HG02588 (cell line): ENCODE results near the gene MZT2B.
"Not testable (repeated sequence)": the region's sequence is repeated elsewhere in the genome, so short reads cannot be mapped to it uniquely, and the experiment has no call there.

Experiments used
- ATAC-seq: cut with Tn5 transposase; IDR thresholded peaks from one replicate; pipeline ENCODE4 v1.9.1; 2021; ENCODE audit warnings: mild to moderate bottlenecking, moderate library complexity; ENCODE audit not compliant: unreplicated experiment

MZT2B gene

GRCh38 chr2:130152136-130152815 lies 29.8 kb upstream of the MZT2B start:
- not testable (repeated sequence) for ATAC-seq

GRCh38 chr2:130152816-130153595 lies 29.1 kb upstream of the MZT2B start:
- ATAC-seq: no peak

- not testable (repeated sequence) for ATAC-seq
These were observed 28.2 kb upstream of the MZT2B start for GRCh38 chr2:130153721-130154422.

GRCh38 chr2:130154423-130154770 lies 27.7 kb upstream of the MZT2B start:
- not testable (repeated sequence) for ATAC-seq

- no peak for ATAC-seq
These were observed 27.0 kb upstream of the MZT2B start for GRCh38 chr2:130154773-130155765.

- not testable (repeated sequence) for ATAC-seq
These were observed 26.0 kb upstream of the MZT2B start for GRCh38 chr2:130155956-130156623.

- ATAC-seq: no peak
These were observed 25.4 kb upstream of the MZT2B start for GRCh38 chr2:130156624-130157004.

GRCh38 chr2:130157354-130157753 lies 24.7 kb upstream of the MZT2B start:
- ATAC-seq: peak; percentile 47

- ATAC-seq: peak; percentile 76
These were observed 24.1 kb upstream of the MZT2B start for GRCh38 chr2:130157825-130158514.

- no peak for ATAC-seq
These were observed 23.4 kb upstream of the MZT2B start for GRCh38 chr2:130158631-130159030.

GRCh38 chr2:130159376-130159775 lies 22.7 kb upstream of the MZT2B start:
- ATAC-seq: not testable (repeated sequence)

- no peak for ATAC-seq
These were observed 21.9 kb upstream of the MZT2B start for GRCh38 chr2:130160131-130160530.

GRCh38 chr2:130160838-130161705 lies 21.0 kb upstream of the MZT2B start:
- ATAC-seq: not testable (repeated sequence)

GRCh38 chr2:130162486-130162885 lies 19.6 kb upstream of the MZT2B start:
- not testable (repeated sequence) for ATAC-seq

GRCh38 chr2:130162968-130163367 lies 19.1 kb upstream of the MZT2B start:
- no peak for ATAC-seq

- no peak for ATAC-seq
These were observed 16.6 kb upstream of the MZT2B start for GRCh38 chr2:130165293-130166016.

GRCh38 chr2:130166611-130167010 lies 15.5 kb upstream of the MZT2B start:
- not testable (repeated sequence) for ATAC-seq

GRCh38 chr2:130169163-130169562 lies 12.9 kb upstream of the MZT2B start:
- not testable (repeated sequence) for ATAC-seq
